HepG2 (cell line): Measurements from ENCODE around the gene KRTAP10-6. TPM values are rescaled to one million over a fixed set of nuclear protein-coding genes. Genes with fewer than 3 reads are reported as not detected.

ENCODE experiments used
- ATAC-seq: fragments of 200-7000 bp; cut with Tn5 transposase; 3 replicates; pipeline ENCODE4 v1.9.1; 2020; ENCODE audit warnings: mild to moderate bottlenecking, moderate library complexity
- BruUV-seq: library from RNA; stranded (reverse); fragments of 400-500 nt; replicated peaks from 2 replicates; lab custom pipeline; 2021; lab: Mats Ljungman, UMichigan
- CTCF ChIA-PET: fragments of 300-600 bp; formaldehyde crosslinking; extraction: SDS; loops from one replicate; lab custom pipeline; 2021; ENCODE audit warnings: low total read pairs, inconsistent platforms, low intra/inter-chr PET ratio; lab: Yijun Ruan, JAX
- POLR2A ChIA-PET: fragments of 350-600 bp; sonication (Branson Sonifier 250); formaldehyde crosslinking; loops from one replicate; lab custom pipeline; 2020; ENCODE audit warnings: antibody characterized with exemption, inconsistent platforms; lab: Yijun Ruan, JAX
- DNase-seq: peaks from one replicate; pipeline ENCODE4 v3.0.0-alpha.2; 2015; ENCODE audit warnings: low spot score
- FAIRE-seq: peaks from 3 replicates; lab custom pipeline; 2011; peaks lifted over from hg19 to GRCh38; lab: Jason Lieb, UNC
- H2AFZ ChIP-seq: one replicate; pipeline ENCODE4 v1.6.1; 2011; ENCODE audit warnings: low read length, inconsistent platforms
- H3K27ac ChIP-seq: fragments of 300-600 bp; 3 replicates; pipeline ENCODE4 v1.8.0; 2011; ENCODE audit warnings: mixed run types, mild to moderate bottlenecking, mixed read lengths, low read length, inconsistent platforms; ENCODE audit not compliant: insufficient read depth; ENCODE audit errors: extremely low read length
- H3K27me3 ChIP-seq, 2 experiments: fragments of 200-600 bp in 1 of 2; 2 replicates in 1 of 2; 3 replicates in 1 of 2; pipeline versions ENCODE4 v1.6.0 to v1.8.0; 2011; ENCODE audit warnings: low read length in 2 of 2, mild to moderate bottlenecking in 2 of 2, moderate library complexity in 2 of 2, inconsistent platforms in 1 of 2; ENCODE audit not compliant: insufficient read depth in 2 of 2, control insufficient read depth in 1 of 2
- H3K36me3 ChIP-seq, 2 experiments: fragments of 200-600 bp in 1 of 2; replicated peaks in 1 of 2; 2 replicates in 1 of 2; 3 replicates in 1 of 2; pipeline versions ENCODE4 v1.5.1 to v1.8.0; 2011; ENCODE audit warnings: low read length in 2 of 2, inconsistent platforms in 1 of 2; ENCODE audit not compliant: insufficient read depth in 2 of 2, control insufficient read depth in 1 of 2
- H3K4me1 ChIP-seq: 2 replicates; pipeline ENCODE4 v1.5.1; 2012; ENCODE audit warnings: low read length, inconsistent platforms; ENCODE audit not compliant: insufficient read depth
- H3K4me2 ChIP-seq: 2 replicates; pipeline ENCODE4 v1.6.0; 2011; ENCODE audit warnings: low read depth, low read length, inconsistent platforms
- H3K4me3 ChIP-seq, 3 experiments: fragments of 200-600 bp in 1 of 3; sonication (generic), shearing (Covaris generic) in 1 of 3; replicated peaks in 1 of 3; 2 replicates each; pipeline ENCODE4 v1.5.1; 2011 to 2016; ENCODE audit warnings: low read length in 3 of 3, inconsistent platforms in 2 of 3, low read depth in 2 of 3, mild to moderate bottlenecking in 2 of 3, control low read depth in 1 of 3, mixed read lengths in 1 of 3; ENCODE audit not compliant: insufficient read depth in 1 of 3
- H3K79me2 ChIP-seq: one replicate; pipeline ENCODE4 v1.6.1; 2011; ENCODE audit warnings: low read length, inconsistent platforms; ENCODE audit not compliant: insufficient read depth
- H3K9ac ChIP-seq: 2 replicates; pipeline ENCODE4 v1.6.0; 2011; ENCODE audit warnings: mild to moderate bottlenecking, low read depth, low read length, inconsistent platforms; ENCODE audit not compliant: insufficient read depth
- H3K9me3 ChIP-seq: 2 replicates; pipeline ENCODE4 v1.5.1; 2012; ENCODE audit warnings: mild to moderate bottlenecking, low read length
- H4K20me1 ChIP-seq: 2 replicates; pipeline ENCODE4 v1.6.0; 2011; ENCODE audit warnings: inconsistent platforms, mild to moderate bottlenecking, low read length, moderate library complexity; ENCODE audit not compliant: insufficient read depth
- TCF7L2 ChIP-seq: IDR thresholded peaks from 2 replicates; pipeline ENCODE4 v1.6.1; 2011; ENCODE audit warnings: mild to moderate bottlenecking, low read depth, low read length, moderate library complexity
- ZEB1 ChIP-seq: IDR thresholded peaks from 2 replicates; pipeline ENCODE4 v1.6.1; 2012; ENCODE audit warnings: mild to moderate bottlenecking, low read depth, inconsistent platforms; ENCODE audit not compliant: insufficient replicate concordance
- ZNF710 ChIP-seq: sonication (generic); formaldehyde crosslinking; IDR thresholded peaks from 2 replicates; pipeline ENCODE4 v1.5.0; 2020; ENCODE audit warnings: mild to moderate bottlenecking, missing genetic modification reagents, borderline replicate concordance
- WGBS: methylation state at CpG from one replicate; pipeline ENCODE4 v1.1.6; 2017; ENCODE audit warnings: low lambda C conversion rate; 5-methylcytosine and 5-hydroxymethylcytosine counted together
- in situ Hi-C: cut with HindIII; loops from 2 replicates; pipeline ENCODE4 v1.10.0; 2017; ENCODE audit warnings: low pct_unique_long_range_greater_than_20kb; ENCODE audit not compliant: extremely low pct_ligation_motif_present
- intact Hi-C: fragments of 100-400 bp; cut with micrococcal nuclease; formaldehyde crosslinking; loops from one replicate; pipeline ENCODE4 v1.10.0; 2022; ENCODE audit not compliant: unreplicated experiment
- polyA plus RNA-seq, 8 experiments: library from polyadenylated mRNA; depleted of rRNA in 3 of 8; stranded (reverse) in 7 of 8; unstranded in 1 of 8; fragments of >200 nt; fragmentation: Illumina TruSeq in 4 of 8; extraction: Trizol in 4 of 8; gene quantifications; 2 replicates each; pipeline versions ENCODE4 v1.2.1 to v1.2.3, GENCODE V29; 2011 to 2016; ENCODE audit warnings: low read depth in 4 of 8, missing spikeins in 1 of 8, mixed read lengths in 1 of 8; ENCODE audit not compliant: insufficient read depth in 1 of 8
- total RNA-seq, 5 experiments: library from RNA; depleted of rRNA; stranded (reverse); fragments of >200 nt; fragmentation: Illumina TruSeq; extraction: Trizol; gene quantifications; 2 replicates each; pipeline ENCODE4 v1.2.3, GENCODE V29; 2016; ENCODE audit warnings: low read depth in 1 of 5
- TF ChIP-seq, protein P1 (sequence below): sonication (generic); formaldehyde crosslinking; IDR thresholded peaks from 2 replicates; pipeline ENCODE4 v1.5.1; 2020; ENCODE audit warnings: missing genetic modification reagents, mild to moderate bottlenecking, borderline replicate concordance

Gene KRTAP10-6
- total and polyA plus RNA-seq, 2 of the 13 experiments (the other 11 are each of a cell fraction or from before 2014, with no cell fraction given), result not detected

DNA sequence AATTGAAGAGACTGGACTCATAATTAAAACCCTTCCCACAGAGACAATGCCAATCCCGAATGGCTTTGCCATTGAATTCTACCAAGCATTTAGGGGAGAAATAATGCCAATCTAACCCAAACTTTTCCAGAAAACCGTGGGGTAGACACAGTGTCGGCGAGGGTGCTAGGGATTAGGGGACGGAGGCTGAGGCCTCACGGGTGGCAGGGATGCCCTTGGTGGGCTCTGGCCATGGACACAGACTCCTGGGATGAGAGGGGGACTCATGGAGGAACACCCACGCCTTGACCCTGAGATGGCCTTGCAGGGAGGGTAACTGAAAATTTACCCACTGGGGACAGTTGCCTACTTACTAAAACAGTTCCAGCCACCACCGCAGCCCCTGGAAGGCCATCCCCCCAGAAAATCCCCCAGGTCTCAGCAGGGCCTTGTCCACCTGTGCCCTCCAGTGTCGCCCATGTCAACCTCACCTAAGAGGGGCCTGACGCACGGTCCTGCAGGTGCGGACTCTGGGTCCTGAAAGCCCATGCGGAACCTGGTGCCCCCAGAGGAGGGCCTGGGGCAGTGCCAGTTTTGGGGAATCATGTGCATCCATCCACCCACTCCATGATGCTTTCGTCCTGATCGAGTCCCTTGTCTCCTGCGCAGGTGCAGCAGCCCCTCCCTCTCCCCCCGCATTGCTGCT, 13.8 kb downstream of the KRTAP10-6 start (continued):
- TF ChIP-seq ZNF710 (CRISPR knock-in tag) (no peak), ZEB1 (no peak)

DNA sequence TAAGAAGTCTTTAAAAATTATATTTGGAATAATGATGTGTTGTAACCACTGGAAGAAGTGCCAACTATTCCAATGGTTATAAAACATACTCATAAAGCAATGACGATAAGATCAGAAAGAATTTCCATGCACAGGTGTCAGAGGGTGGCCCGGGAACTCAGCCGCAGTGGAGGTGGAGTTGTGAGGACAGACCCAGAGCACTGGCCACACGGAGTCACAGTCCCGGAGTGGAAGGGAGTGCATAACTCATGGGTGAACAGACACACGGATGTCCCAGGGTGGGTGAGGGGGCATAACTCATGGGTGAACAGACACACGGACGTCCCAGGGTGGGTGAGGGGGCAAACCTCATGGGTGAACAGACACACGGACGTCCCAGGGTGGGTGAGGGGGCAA, 16.3 kb downstream of the KRTAP10-6 start:
- CTCF ChIA-PET, result no interaction called here
- ATAC-seq, result no peak
- no TSS peak for BruUV-seq
- no peak overlapping the region for H3K9ac ChIP-seq
- no peak overlapping the region for H3K27ac ChIP-seq
- H3K9me3 ChIP-seq, result peaks cover 12% of the 10 kb centered on the region
- POLR2A ChIA-PET, result no interaction called here
- H3K4me2 ChIP-seq, result no peak overlapping the region
- WGBS, result 83% methylated on average over 8 of the region's 10 CpGs
- intact Hi-C loops, result no loop called here
- no peaks in the 10 kb centered on the region for H3K36me3 ChIP-seq
- H4K20me1 ChIP-seq, result no peaks in the 10 kb centered on the region
- no peak for DNase-seq
- H3K4me3 ChIP-seq, result no peak overlapping the region
- H3K4me1 ChIP-seq, result peaks cover 32% of the 10 kb centered on the region
- no peaks in the 10 kb centered on the region for H3K27me3 ChIP-seq
- H3K79me2 ChIP-seq, result no peaks in the 10 kb centered on the region
- in situ Hi-C loops, result no loop called here
- TF ChIP-seq TCF7L2, result no peak
- TF ChIP-seq, protein P1, sequence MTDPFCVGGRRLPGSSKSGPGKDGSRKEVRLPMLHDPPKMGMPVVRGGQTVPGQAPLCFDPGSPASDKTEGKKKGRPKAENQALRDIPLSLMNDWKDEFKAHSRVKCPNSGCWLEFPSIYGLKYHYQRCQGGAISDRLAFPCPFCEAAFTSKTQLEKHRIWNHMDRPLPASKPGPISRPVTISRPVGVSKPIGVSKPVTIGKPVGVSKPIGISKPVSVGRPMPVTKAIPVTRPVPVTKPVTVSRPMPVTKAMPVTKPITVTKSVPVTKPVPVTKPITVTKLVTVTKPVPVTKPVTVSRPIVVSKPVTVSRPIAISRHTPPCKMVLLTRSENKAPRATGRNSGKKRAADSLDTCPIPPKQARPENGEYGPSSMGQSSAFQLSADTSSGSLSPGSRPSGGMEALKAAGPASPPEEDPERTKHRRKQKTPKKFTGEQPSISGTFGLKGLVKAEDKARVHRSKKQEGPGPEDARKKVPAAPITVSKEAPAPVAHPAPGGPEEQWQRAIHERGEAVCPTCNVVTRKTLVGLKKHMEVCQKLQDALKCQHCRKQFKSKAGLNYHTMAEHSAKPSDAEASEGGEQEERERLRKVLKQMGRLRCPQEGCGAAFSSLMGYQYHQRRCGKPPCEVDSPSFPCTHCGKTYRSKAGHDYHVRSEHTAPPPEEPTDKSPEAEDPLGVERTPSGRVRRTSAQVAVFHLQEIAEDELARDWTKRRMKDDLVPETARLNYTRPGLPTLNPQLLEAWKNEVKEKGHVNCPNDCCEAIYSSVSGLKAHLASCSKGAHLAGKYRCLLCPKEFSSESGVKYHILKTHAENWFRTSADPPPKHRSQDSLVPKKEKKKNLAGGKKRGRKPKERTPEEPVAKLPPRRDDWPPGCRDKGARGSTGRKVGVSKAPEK, result no peak
- no peak overlapping the region for H2AFZ ChIP-seq
- no peak for FAIRE-seq
